Stimulated activated CD4-positive, alpha-beta T cell treated with anti-CD3 and anti-CD28 coated beads, TNF-alpha, amount 100 ng/mL, for 48 hours (primary cell): Measurements from ENCODE around the gene PROM2.

Experiments
- DNase-seq, 3 donors: peaks; one replicate each; pipeline ENCODE4 v3.0.0-alpha.2; 2020; ENCODE audit warnings: low read depth in 3 of 3

The PROM2 gene

GRCh38 chr2:95284886-95285541 lies 10.8 kb downstream of the PROM2 start:
- DNase-seq: no peak

GRCh38 chr2:95285542-95285932 lies 11.3 kb downstream of the PROM2 start:
- no peak for DNase-seq

- no peak for DNase-seq
Measured at GRCh38 chr2:95287336-95287735, 13.1 kb downstream of the PROM2 start.

- no peak for DNase-seq
Measured at GRCh38 chr2:95287806-95288205, 13.6 kb downstream of the PROM2 start.

GRCh38 chr2:95289253-95289652 lies 15.0 kb downstream of the PROM2 start:
- no peak for DNase-seq

GRCh38 chr2:95291222-95291621 lies 17.0 kb downstream of the PROM2 start:
- DNase-seq: no peak

- no peak for DNase-seq
Measured at GRCh38 chr2:95292623-95293260, 18.5 kb downstream of the PROM2 start.

- DNase-seq: no peak
Measured at GRCh38 chr2:95294579-95295250, 20.5 kb downstream of the PROM2 start.

GRCh38 chr2:95295376-95295775 lies 21.1 kb downstream of the PROM2 start:
- no peak for DNase-seq

GRCh38 chr2:95296011-95296410 lies 21.8 kb downstream of the PROM2 start:
- DNase-seq: no peak

GRCh38 chr2:95296880-95297487 lies 22.7 kb downstream of the PROM2 start, which contains the start of gene KCNIP3:
TSS of gene KCNIP3 (plus strand) at chr2:95297347. CDS start at chr2:95297439, 92 bp downstream.
- DNase-seq: no peak

- no peak for DNase-seq
Measured at GRCh38 chr2:95297639-95298395, 23.6 kb downstream of the PROM2 start.

- DNase-seq: no peak
Measured at GRCh38 chr2:95298486-95299111, 24.4 kb downstream of the PROM2 start.

- no peak for DNase-seq
Measured at GRCh38 chr2:95299961-95300360, 25.7 kb downstream of the PROM2 start.

- no peak for DNase-seq
Measured at GRCh38 chr2:95300450-95300849, 26.2 kb downstream of the PROM2 start.

GRCh38 chr2:95301186-95301585 lies 26.9 kb downstream of the PROM2 start:
- no peak for DNase-seq

GRCh38 chr2:95301876-95302641 lies 27.8 kb downstream of the PROM2 start:
- DNase-seq: no peak

- DNase-seq: no peak
Measured at GRCh38 chr2:95303191-95303919, 29.1 kb downstream of the PROM2 start.

GRCh38 chr2:95305380-95306061 lies 31.3 kb downstream of the PROM2 start:
- DNase-seq: no peak
